Body of pancreas (tissue), 4 donors: ENCODE data around the gene LPAR1. TPM values are rescaled to one million over a fixed set of nuclear protein-coding genes. Genes with fewer than 3 reads are reported as not detected.

Experiments
- ATAC-seq: fragments of 150-250 bp; one replicate; pipeline ENCODE4 v1.9.1; 2016
- DNase-seq, 4 donors: peaks; one replicate each; pipeline ENCODE4 v3.0.0-alpha.2; 2019
- H3K27ac ChIP-seq, 4 donors: fragments of 200-600 bp; sonication (generic); 1 replicate in 3 of 4; 2 replicates in 1 of 4; pipeline versions ENCODE4 v1.5.1 to v1.6.1; 2016 to 2019; ENCODE audit warnings: mild to moderate bottlenecking in 1 of 4, mixed read lengths in 1 of 4, moderate library complexity in 1 of 4
- H3K27me3 ChIP-seq, 2 donors: fragments of 200-600 bp; sonication (generic); one replicate each; pipeline ENCODE4 v1.6.0; 2016; ENCODE audit warnings: mild to moderate bottlenecking in 1 of 2
- H3K36me3 ChIP-seq, 2 donors: fragments of 200-600 bp; sonication (generic); replicated peaks in 1 of 2; 2 replicates each; pipeline ENCODE4 v1.5.1; 2016; ENCODE audit warnings: low read depth in 2 of 2; ENCODE audit not compliant: insufficient read depth in 1 of 2
- H3K4me1 ChIP-seq: fragments of 200-600 bp; sonication (generic); one replicate; pipeline ENCODE4 v1.6.0; 2016
- H3K4me3 ChIP-seq, 2 donors: fragments of 200-600 bp; sonication (generic); 1 replicate in 1 of 2; 2 replicates in 1 of 2; pipeline ENCODE4 v1.5.1; 2016 to 2019
- H3K9me3 ChIP-seq, 3 donors: fragments of 200-600 bp; sonication (generic); 1 replicate in 2 of 3; 2 replicates in 1 of 3; pipeline ENCODE4 v1.5.1; 2016
- CTCF ChIP-seq, 7 experiments: fragments of 450-650 bp in 4 of 7; fragments of 200-600 bp in 3 of 7; sonication (generic) in 3 of 7; IDR thresholded peaks; one replicate each; pipeline ENCODE4 v1.5.1; 2016 to 2019; ENCODE audit warnings: antibody characterized with exemption in 7 of 7
- POLR2A ChIP-seq, 3 donors: fragments of 450-650 bp; IDR thresholded peaks; one replicate each; pipeline ENCODE4 v1.6.1; 2016; ENCODE audit warnings: antibody characterized with exemption in 3 of 3, mild to moderate bottlenecking in 2 of 3
- WGBS, 2 donors: methylation state at CpG; one replicate each; pipeline ENCODE4 v1.1.5; 2017; 5-methylcytosine and 5-hydroxymethylcytosine counted together
- intact Hi-C: fragments of 100-400 bp; cut with DNase I; formaldehyde crosslinking; loops from one replicate; pipeline ENCODE4 v1.15.1; 2023
- total RNA-seq, 2 donors: library from RNA; depleted of rRNA; stranded (reverse); fragments of >200 nt; gene quantifications; one replicate each; pipeline ENCODE4 v1.1.0, GENCODE V29; 2016

Gene LPAR1
- total RNA-seq, 2 donors from 2014 or later: 10.9 to 13.0 TPM

- H3K27ac ChIP-seq: peak overlapping the region; percentile 65 to 94 (median 84)
- intact Hi-C loops: no loop called here
- TF ChIP-seq CTCF (IDR thresholded peaks at IDR 0.05): no peak
- TF ChIP-seq POLR2A (IDR thresholded peaks at IDR 0.05): no peak
- ATAC-seq (no peak), DNase-seq (no peak)
- no peaks in the 10 kb centered on the region for H3K36me3 ChIP-seq
- H3K9me3 ChIP-seq: no peaks in the 10 kb centered on the region
- H3K4me1 ChIP-seq: peaks cover 22% of the 10 kb centered on the region
- peak overlapping the region; percentile 44 to 71 for H3K4me3 ChIP-seq
- no peaks in the 10 kb centered on the region for H3K27me3 ChIP-seq
- WGBS, 2 donors: 6 to 9% methylated on average over 8 of the region's 8 CpGs
Observed at GRCh38 chr9:111036946-111037345, 1.3 kb downstream of the LPAR1 start.

DNA sequence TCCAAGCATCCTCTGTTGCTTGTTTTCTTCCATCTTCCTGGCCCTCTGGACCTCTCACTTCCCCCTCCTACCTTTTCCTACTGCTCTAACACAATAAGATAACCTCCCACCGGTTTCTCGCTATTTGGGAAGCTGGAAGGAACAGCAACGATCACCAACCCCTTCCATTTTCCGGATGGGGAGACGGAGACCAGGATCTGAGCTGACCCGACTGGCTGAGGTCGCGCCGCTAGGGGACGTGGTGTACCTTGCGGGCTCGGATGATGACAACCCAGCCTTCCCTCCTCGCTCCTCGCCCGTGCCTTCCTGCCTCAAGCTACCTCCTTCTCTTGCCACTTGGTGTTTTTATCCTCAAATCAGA lies 1.9 kb downstream of the LPAR1 start:
- peak overlapping the region in 2 of 4 donors; percentile 82 to 94 for H3K27ac ChIP-seq
- peak; percentile 65 to 73 (median 68) for DNase-seq
- no peaks in the 10 kb centered on the region for H3K27me3 ChIP-seq
- peaks cover 24% of the 10 kb centered on the region for H3K4me1 ChIP-seq
- intact Hi-C loops: no loop called here
- no peaks in the 10 kb centered on the region for H3K36me3 ChIP-seq
- 8% methylated on average over 15 of the region's 15 CpGs for WGBS, 2 donors
- no peaks in the 10 kb centered on the region for H3K9me3 ChIP-seq
- ATAC-seq: peak; percentile 38
- TF ChIP-seq CTCF (IDR thresholded peaks at IDR 0.05) (peak; percentile 34 to 66 (median 52)), POLR2A (IDR thresholded peaks at IDR 0.05) (no peak)
- H3K4me3 ChIP-seq: no peak overlapping the region

GRCh38 chr9:111035543-111036428 lies 2.5 kb downstream of the LPAR1 start:
- Histone ChIP-seq H3K4me3 (no peak overlapping the region), H3K27me3 (no peaks in the 10 kb centered on the region), H3K36me3 (no peaks in the 10 kb centered on the region), H3K9me3 (no peaks in the 10 kb centered on the region), H3K4me1 (peaks cover 24% of the 10 kb centered on the region), H3K27ac (no peak overlapping the region)
- 68 to 70% methylated on average over 3 of the region's 3 CpGs for WGBS, 2 donors
- DNase-seq (no peak), ATAC-seq (no peak)
- intact Hi-C loops: no loop called here
- TF ChIP-seq CTCF (IDR thresholded peaks at IDR 0.05): no peak
- TF ChIP-seq POLR2A (IDR thresholded peaks at IDR 0.05): no peak

DNA sequence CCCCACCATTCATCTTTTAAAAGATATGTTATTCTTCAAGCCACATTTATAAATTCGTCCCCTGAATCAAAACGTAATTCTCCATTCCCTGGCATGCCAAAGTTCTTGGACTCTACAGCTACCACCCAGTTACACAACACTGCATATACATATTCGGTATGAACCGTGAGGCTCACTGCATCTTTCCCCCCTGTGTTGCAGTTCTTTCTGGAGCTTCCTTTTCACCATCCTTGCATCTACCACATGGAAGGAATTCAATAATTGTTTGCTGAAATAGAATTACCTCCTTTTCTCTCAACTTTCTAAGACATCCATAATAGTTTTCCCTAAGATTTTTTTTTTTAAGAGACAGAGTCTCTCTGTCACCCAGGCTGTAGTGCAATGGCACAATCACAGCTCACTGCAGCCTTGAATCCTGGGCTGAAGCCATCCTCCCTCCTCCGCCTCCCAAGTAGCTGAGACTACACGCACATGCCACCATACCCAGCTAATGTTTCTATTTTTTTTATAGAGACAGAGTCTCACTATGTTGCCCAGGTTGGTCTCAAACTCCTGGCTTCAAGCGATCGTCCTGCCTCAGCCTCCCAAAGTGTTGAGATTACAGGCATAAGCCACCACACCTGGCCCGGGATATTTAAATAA lies 3.3 kb downstream of the LPAR1 start:
- intact Hi-C loops: no loop called here
- no peak overlapping the region for H3K27ac ChIP-seq

More for the DNA sequence above, 3.3 kb downstream of the LPAR1 start:
- WGBS, 2 donors: 72 to 79% methylated on average over 9 of the region's 9 CpGs
- no peaks in the 10 kb centered on the region for H3K9me3 ChIP-seq
- no peak for ATAC-seq
- no peaks in the 10 kb centered on the region for H3K36me3 ChIP-seq
- no peak for DNase-seq
- TF ChIP-seq POLR2A (IDR thresholded peaks at IDR 0.05) (no peak), CTCF (IDR thresholded peaks at IDR 0.05) (no peak)
- no peak overlapping the region for H3K4me3 ChIP-seq
- H3K27me3 ChIP-seq: no peaks in the 10 kb centered on the region
- peaks cover 24% of the 10 kb centered on the region for H3K4me1 ChIP-seq
